Muscle layer of duodenum (tissue), 2 donors: ENCODE data around the gene METTL3.

Experiments
- H3K27ac ChIP-seq: one replicate; pipeline ENCODE4 v1.7.0; 2013; ENCODE audit warnings: mild to moderate bottlenecking, low read length
- H3K27me3 ChIP-seq: one replicate; pipeline ENCODE4 v1.7.0; 2013; ENCODE audit warnings: low read depth, mild to moderate bottlenecking, control low read depth, low read length
- H3K36me3 ChIP-seq, 2 donors: one replicate each; pipeline ENCODE4 v1.7.0; 2013; ENCODE audit warnings: low read length in 2 of 2, control low read depth in 1 of 2, mild to moderate bottlenecking in 1 of 2; ENCODE audit not compliant: insufficient read depth in 2 of 2, control insufficient read depth in 1 of 2
- H3K4me1 ChIP-seq, 2 donors: one replicate each; pipeline ENCODE4 v1.7.0; 2013; ENCODE audit warnings: low read length in 2 of 2, mild to moderate bottlenecking in 2 of 2, control low read depth in 1 of 2, moderate library complexity in 1 of 2; ENCODE audit not compliant: insufficient read depth in 2 of 2, control insufficient read depth in 1 of 2
- H3K4me3 ChIP-seq, 2 donors: one replicate each; pipeline ENCODE4 v1.7.0; 2013; ENCODE audit warnings: low read length in 2 of 2, low read depth in 1 of 2, mild to moderate bottlenecking in 1 of 2
- H3K9me3 ChIP-seq, 2 donors: one replicate each; pipeline ENCODE4 v1.7.0; 2013; ENCODE audit warnings: low read length in 2 of 2, control low read depth in 1 of 2, mild to moderate bottlenecking in 1 of 2; ENCODE audit not compliant: control insufficient read depth in 1 of 2
- donor health status: healthy.

Gene METTL3

GRCh38 chr14:21501568-21501967 lies 9.6 kb downstream of the METTL3 start:
- Histone ChIP-seq H3K36me3 (peaks cover 59 to 67% of the 10 kb centered on the region in 2 donors), H3K9me3 (no peaks in the 10 kb centered on the region), H3K27ac (no peak overlapping the region), H3K4me3 (no peak overlapping the region), H3K4me1 (peaks cover 0 to 7% of the 10 kb centered on the region in 2 donors), H3K27me3 (no peaks in the 10 kb centered on the region)

DNA sequence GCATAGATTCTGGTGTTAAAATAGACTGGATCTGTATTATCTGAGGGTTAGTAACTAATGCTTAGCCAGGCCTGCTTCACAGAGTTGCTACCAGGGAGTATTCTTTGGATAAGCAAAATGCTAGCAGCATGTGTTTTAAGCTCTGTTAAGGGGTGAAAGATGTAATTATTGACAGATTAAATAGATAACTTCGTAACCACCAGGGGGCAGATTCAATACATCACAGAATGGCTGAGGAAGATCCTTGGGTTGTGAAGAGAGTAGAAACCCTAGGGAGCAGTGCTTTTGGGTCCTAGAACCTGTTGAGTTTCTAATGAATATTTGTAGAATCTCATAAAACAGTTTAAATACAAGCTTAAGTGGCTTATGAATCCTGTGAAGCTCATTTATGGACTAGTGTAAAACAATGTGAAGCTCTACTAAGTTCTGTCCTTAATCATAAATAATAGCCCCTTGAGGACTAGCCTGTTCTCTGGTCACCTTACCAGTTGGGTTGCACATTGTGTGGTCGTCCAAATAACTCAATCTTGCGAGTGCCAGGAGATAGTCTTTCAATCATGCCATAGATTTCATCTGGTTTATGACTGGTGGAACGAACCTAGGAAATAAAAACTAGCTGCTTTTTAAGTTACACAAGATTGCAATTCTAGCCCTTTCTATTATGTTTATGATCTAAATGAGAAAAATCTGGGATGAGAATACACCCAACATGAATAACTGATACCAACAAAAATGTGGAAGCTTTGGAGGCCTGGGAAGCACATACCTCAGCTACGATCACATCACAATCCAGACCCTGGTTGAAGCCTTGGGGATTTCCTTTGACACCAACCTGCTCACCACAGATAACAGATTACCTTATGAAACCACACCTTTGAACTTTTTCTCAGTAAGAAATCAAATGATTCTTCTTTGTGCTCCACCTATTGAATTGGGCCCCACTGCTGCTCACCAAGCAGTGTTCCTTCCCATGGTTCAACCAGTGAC lies 12.3 kb downstream of the METTL3 start:
- H3K9me3 ChIP-seq = no peaks in the 10 kb centered on the region
- peaks cover 75 to 91% of the 10 kb centered on the region in 2 donors for H3K36me3 ChIP-seq
- no peak overlapping the region for H3K4me3 ChIP-seq
- peak overlapping the region; percentile 43 for H3K27ac ChIP-seq
- H3K27me3 ChIP-seq = no peaks in the 10 kb centered on the region
- H3K4me1 ChIP-seq = peaks cover 0 to 10% of the 10 kb centered on the region in 2 donors

- no peak overlapping the region for H3K27ac ChIP-seq
- peaks cover 67 to 90% of the 10 kb centered on the region in 2 donors for H3K36me3 ChIP-seq
- H3K4me1 ChIP-seq = peaks cover 0 to 10% of the 10 kb centered on the region in 2 donors
- H3K9me3 ChIP-seq = no peaks in the 10 kb centered on the region
- no peak overlapping the region for H3K4me3 ChIP-seq
- H3K27me3 ChIP-seq = no peaks in the 10 kb centered on the region
Measured at GRCh38 chr14:21496453-21496852, 14.7 kb downstream of the METTL3 start.

DNA sequence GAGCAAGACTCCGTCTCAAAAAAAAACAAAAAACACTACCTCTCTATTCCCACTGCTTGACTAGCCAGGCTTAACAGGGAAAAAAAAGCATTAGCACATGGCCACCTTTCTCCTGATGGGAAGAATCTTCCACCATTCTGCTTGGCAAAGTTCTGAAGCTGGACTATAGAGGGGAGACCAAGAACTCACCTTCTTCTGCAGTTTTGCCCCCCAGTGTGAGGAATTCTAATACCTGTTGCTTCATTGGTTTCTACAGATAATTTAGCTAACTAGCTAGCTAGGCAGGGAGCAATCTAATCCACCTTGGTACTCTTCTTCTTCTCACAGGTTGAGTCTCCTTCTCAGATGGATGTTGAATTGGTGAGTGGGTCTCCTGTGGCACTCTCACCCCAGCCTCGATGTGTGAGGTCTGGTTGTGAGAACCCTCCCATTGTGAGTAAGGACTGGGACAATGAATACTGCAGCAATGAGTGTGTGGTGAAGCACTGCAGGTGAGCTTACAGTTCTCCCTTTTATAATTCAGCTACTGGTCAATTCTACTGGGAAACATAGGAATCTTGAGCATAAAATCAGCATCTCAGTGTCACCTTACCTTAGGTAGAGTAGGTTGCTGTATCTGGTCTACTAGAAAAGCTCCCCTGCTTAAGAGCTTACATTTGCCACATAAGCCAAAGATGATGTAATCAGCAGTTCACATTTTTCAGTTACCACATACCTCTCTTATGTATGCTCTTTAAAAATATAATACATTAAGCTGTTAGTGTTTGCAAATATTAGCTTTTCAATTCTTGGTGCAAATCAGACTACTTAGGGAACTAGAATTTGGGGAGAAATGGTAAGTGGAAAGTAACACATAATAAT lies 16.0 kb downstream of the METTL3 start:
- Histone ChIP-seq H3K4me3 (no peak overlapping the region), H3K4me1 (peaks cover 0 to 10% of the 10 kb centered on the region in 2 donors), H3K27me3 (no peaks in the 10 kb centered on the region), H3K9me3 (no peaks in the 10 kb centered on the region), H3K36me3 (peaks cover 55 to 91% of the 10 kb centered on the region in 2 donors), H3K27ac (no peak overlapping the region)

GRCh38 chr14:21486640-21487087 lies 24.5 kb downstream of the METTL3 start:
- H3K27me3 ChIP-seq = no peaks in the 10 kb centered on the region
- H3K4me1 ChIP-seq = no peaks in the 10 kb centered on the region
- no peak overlapping the region for H3K27ac ChIP-seq
- no peak overlapping the region for H3K4me3 ChIP-seq
- peaks cover 21 to 47% of the 10 kb centered on the region in 2 donors for H3K36me3 ChIP-seq
- no peaks in the 10 kb centered on the region for H3K9me3 ChIP-seq

DNA sequence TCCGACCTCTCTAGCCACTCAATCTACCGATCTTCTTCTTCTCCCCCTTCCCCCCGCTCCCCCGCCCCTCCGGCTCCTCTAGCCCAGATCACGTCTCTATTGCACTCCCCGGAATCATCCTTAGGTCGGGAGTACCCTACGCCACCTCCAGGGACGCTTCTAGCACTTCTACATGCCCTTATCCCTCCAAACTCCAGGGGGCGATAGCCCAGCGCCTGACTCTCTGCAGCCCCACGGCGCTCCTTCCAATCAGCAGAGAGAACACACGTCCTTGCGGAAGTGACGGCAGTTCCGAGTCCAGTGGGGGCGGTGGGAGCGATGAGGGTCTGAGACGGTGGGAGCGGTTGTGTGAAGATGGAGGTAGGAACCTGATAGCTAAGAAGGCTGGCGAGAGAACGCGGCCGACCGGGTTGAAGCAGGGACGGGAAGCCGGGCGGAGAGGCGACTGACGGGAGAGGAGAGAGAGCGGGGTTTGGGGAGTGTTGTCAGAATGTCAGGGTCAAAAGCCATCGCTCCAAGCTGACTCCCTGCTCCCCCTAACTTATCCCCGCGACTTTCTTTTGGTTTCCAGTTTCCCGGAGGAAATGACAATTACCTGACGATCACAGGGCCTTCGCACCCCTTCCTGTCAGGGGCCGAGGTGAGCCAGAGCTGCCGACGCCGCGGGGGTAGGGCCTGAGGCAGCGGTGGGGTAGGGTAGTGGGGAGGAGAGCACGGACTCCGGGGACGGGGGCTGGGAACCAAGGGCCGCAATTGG lies 34.0 kb downstream of the METTL3 start, which contains the start of the genes RAB2B and TOX4:
Gene RAB2B (minus strand): TSS at position 35 of the 757 bp plus-strand sequence. CDS start 87 bp downstream, outside the sequence.
Gene TOX4 (plus strand): TSS at position 271 of the 757 bp plus-strand sequence. CDS start 84 bp downstream, at position 355.
- Histone ChIP-seq H3K9me3 (no peaks in the 10 kb centered on the region), H3K27ac (peak within 1 kb of the TSS; percentile 96), H3K36me3 (peaks cover 3 to 24% of the 10 kb centered on the region in 2 donors), H3K4me1 (peaks cover 4 to 30% of the 10 kb centered on the region in 2 donors), H3K27me3 (no peaks in the 10 kb centered on the region), H3K4me3 (peak within 1 kb of the TSS; percentile 95 to 99)

DNA sequence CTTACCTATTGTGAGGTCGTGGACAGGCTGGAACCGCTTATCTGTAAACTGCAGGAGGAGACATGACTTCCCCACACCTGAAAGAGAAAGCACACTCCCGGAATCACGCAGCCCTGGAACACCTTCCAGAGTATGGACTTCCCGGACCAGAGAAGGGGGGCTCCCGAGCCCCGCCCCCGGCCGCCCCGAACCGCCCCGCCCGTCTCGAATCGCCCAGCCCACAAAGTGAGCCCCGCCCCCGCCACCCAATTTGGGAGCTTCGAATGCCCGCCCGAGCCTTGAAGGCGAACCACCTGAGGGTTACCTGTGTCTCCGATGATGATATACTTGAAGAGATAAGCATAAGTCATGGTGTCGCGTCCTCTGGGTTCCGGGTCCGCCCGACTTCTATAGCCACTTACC lies 34.6 kb downstream of the METTL3 start:
- Histone ChIP-seq H3K4me3 (peak overlapping the region; percentile 86 to 99), H3K27ac (peak overlapping the region; percentile 70), H3K9me3 (no peaks in the 10 kb centered on the region), H3K4me1 (peaks cover 4 to 30% of the 10 kb centered on the region in 2 donors), H3K27me3 (no peaks in the 10 kb centered on the region), H3K36me3 (peaks cover 3 to 24% of the 10 kb centered on the region in 2 donors)

DNA sequence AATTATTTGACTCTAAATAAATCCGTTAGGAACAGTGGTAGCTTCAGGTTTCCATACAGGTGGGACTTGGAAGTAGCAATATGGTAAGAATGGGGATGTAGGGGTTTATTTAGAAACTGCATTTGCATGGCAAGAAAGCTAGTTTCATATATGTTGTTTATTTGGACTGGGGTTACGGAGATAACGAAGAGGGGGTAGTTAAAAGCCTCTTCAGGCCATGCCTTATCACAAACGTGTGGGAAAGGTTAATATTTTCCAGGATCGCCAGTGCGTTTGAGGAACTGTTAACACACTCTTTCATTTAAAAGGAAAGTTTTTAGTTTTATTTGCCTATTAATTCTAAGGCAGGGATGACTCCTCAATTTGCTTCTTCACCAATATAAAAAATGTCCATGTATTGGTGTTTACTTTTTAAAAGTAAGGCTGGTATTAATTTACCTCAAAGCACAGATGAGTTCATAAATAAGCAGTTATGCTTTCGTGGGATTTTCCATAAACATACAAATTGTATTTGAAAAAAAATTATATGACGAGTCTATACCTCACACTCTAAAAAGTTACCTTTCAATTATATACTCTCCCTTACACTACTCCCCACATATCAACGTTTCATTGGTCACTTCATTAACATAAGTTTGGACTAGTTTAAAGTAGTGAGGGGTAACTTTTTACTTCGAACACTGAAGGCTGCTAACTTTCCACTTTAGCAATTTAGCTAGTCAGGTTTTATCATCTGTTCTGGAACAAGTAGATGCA lies 35.2 kb downstream of the METTL3 start:
- H3K9me3 ChIP-seq = no peaks in the 10 kb centered on the region
- no peaks in the 10 kb centered on the region for H3K27me3 ChIP-seq
- peaks cover 3 to 24% of the 10 kb centered on the region in 2 donors for H3K36me3 ChIP-seq
- H3K4me3 ChIP-seq = peak overlapping the region; percentile 86 to 99
- H3K27ac ChIP-seq = peak overlapping the region; percentile 70
- H3K4me1 ChIP-seq = peaks cover 4 to 30% of the 10 kb centered on the region in 2 donors

GRCh38 chr14:21467616-21468015 lies 43.5 kb downstream of the METTL3 start:
- H3K4me1 ChIP-seq = no peaks in the 10 kb centered on the region
- H3K4me3 ChIP-seq = no peak overlapping the region
- H3K36me3 ChIP-seq = peaks cover 19 to 36% of the 10 kb centered on the region in 2 donors
- H3K27me3 ChIP-seq = no peaks in the 10 kb centered on the region
- H3K9me3 ChIP-seq = no peaks in the 10 kb centered on the region
- H3K27ac ChIP-seq = no peak overlapping the region
